HG03039 (cell line): Measurements from ENCODE around the gene CTSL.
"Not testable (repeated sequence)": the region's sequence is repeated elsewhere in the genome, so short reads cannot be mapped to it uniquely, and the experiment has no call there.

ENCODE experiments used
- ATAC-seq: cut with Tn5 transposase; IDR thresholded peaks from one replicate; pipeline ENCODE4 v1.9.1; 2021; ENCODE audit warnings: mild to moderate bottlenecking, moderate library complexity; ENCODE audit not compliant: unreplicated experiment

CTSL gene

DNA sequence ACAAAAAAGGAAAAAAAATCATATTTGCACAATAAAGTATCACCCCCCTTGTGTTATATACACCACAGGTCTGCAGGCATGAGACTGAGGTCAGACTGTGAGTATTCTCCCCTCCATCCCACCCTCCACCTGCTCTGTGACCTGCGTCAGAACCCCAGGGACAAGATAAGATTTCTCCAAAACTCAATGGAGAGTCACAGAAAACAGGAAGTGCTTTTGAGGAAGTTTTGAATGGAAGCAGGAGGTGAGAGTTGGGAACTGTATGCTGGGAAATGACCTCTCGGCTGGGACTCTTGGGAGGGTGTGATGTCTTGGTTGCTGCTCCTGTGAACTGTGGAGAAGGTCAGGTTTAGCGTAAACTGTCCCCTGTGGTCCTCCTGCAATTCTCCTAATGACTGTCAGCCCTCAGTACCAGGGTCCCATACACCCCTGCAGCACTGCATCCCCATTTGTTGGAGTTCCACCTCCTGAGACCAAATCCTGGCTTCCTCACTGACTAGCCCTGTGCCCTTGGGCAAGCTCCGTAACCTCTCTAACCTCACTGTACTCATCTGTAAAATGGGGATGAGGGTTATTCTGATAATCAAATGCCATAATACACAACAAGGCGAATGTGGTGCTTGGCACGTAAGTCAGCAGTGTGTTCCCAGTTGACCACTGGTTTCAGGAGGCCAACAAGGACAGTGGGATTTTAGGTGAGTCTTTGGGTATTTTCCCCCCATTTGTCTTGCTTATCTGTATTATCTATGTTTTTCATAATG is 6.9 kb upstream of the CTSL start:
- no peak for ATAC-seq

DNA sequence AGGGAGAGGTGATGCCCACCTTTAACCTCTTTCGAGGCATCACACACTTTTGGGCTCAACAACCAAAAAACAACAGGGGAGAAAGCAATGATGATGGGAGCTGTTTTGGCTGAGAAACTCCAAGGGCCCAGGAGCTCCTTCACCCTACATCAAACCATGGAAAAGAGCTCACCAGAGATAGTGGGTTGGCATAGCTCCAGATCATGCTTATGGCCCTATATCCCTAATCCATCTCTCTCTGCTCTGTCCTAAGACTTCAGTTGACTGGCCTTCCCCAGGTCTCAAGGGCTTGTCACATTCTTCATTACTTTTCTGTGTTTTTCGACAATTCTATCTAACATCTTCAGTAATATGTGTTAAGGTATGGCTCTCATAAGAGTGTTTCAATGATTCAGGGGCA is 5.7 kb upstream of the CTSL start:
- no peak for ATAC-seq

DNA sequence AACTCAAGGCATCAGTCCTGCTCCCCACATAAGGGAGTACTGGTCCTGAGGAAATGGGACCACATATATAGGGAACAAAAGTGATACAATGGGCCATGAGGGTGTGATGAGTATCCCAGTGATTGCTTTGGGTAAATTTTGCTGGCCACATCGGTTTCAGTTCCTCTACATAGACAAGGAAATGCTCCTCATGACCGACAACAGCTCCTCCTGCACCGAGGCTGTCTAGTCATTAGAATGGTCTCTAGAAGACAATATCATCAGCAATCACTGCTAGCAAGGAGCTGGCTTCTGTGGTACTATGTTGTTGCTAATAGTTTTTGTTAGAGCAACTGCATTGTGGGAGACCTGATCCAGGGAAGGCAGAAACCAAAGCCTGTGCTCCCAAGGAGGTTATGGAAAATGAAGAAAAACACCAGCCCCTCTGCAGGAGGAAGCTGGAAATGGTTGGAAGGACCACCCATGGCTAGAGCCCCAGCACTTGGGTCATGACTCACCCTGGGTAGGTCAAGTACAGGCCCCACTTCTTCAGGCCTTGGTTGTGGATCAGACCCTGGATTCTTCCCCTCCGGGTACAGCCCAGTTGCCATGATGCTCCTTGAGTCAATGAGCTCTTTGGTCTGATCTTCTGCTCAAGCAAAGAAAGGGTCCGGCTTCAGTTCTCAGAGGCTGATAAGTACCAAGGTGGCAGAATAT is 3.4 kb upstream of the CTSL start:
- ATAC-seq = no peak

DNA sequence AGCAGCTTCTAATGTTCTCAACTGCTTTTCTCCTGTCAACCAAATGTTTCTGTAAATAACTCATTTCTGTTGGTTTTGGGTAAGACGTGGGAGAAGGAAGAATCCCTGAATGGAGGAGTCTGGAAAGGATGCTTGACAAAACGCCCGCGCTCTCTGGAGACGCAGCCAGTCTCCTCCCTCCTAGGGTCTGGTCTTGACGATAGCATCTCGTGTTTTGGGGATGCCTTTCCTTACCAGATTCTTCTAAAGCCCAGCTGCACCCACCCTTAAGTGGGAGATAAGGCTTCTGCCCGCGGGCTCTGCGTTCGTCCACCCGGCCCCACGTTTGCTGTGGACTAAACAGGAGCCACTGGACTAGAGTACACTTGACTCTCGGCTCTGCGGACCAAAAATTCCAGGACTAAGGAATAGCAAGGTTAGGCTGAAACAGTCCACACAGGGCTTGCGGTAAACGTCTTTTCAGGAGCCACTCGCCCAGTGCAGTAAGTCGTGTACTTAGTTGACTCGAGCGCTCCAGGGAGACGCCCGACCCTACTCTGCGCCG is 491 bp upstream of the CTSL start:
- no peak for ATAC-seq

DNA sequence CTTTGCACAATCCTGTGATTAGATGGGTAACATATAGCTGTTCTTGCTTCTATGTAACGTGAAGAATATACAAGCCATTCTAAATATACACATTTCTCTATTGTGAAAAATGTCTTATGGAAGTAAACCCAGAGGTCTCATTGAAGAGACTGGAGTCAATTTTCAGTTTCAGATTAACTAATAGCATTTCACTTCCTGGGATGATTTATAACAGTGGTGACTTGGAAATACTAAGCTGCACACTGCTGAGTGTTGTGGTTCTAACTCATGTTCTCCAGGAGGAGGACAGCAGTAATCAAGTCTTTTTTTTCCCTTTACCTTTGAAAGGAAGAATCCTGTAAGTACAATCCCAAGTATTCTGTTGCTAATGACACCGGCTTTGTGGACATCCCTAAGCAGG is 3.3 kb downstream of the CTSL start:
- no peak for ATAC-seq

DNA sequence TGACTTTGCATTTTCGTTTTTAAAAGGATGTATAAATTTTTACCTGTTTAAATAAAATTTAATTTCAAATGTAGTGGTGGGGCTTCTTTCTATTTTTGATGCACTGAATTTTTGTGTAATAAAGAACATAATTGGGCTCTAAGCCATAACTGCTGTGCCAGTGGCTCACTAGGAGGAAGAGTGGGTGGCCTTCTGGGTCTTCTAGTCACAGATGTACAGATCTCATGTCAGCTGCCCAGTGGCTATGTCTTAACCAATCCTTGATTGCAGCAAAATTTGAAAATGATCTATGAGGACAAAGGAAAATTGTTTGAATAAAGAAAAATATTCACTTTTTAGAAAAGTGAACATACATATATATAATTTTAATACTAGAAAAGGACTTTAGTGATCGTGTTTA is 5.4 kb downstream of the CTSL start:
- no peak for ATAC-seq

DNA sequence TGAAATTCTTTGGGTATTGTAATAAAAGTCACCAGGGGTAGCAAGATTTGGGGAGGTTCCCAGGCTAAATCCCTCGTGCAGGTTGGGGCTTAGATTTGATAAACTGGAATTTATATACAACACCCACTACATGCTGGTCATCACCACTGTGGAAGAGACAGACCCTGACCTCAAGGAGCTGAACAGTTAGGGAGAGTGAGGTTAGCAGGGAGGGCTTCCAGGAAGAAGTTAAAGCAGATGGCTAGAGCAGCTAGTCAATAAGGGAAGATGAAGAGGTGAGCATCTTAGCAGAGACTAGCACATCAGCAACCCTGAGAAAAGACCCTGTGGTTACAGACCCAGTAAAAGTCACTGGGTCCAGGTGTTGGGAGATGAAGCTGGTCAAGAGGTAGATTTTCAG is 6.4 kb downstream of the CTSL start:
- ATAC-seq = no peak

DNA sequence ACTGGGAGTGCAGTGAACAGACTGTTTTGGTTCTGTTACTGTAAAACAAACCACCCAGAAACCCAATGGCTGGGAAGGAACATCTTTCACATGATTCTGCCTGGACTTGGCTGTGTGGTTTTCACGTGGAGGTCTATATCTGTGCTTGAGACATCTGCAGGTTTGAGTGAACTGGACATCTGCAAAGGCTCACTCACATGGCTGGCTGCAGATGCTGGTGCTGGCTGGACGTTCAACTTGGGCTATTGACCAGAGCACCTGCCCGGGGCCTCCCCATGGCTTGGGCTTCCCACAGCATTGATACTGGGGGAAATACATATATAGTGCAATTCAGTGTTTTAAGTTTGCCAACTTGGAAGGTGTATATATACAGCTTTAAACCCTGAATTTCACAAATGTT is 6.8 kb downstream of the CTSL start:
- ATAC-seq = no peak

DNA sequence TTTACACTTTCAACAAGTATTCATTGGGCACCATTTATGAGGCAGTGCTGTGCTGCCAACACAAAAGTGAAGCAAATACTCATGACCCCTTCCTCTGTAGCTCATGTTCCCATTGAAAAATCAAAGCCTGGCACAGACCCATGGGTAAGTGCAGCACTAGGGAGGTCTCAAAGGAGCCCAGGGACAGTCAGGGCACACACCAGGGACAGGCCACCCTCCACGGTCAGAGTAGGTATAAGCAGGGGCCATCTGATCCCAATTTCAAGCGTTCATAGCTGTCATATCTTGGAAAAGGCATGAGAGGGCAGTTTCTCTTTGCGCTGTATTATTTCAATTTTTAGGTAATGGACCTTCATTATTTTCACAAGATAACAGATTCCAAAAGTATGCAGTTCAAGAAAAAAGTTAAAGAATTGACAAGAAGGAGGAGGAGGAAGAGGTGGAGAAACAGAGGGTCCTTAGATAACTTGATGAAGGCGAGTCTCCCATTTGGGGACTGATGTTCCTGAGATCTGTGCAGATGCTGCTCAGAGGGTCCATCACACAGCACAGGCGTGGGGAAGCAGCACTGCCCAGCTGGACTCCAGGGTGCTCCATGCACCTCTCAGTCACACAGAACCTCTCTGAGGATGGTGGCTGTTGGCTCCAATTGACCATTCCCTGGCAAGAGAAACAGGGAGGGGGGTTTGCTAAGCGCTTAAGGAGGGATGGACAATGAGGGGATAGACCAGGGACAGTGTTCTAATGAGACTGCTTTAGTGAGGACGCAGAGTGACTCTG is 7.5 kb downstream of the CTSL start:
- ATAC-seq = no peak

DNA sequence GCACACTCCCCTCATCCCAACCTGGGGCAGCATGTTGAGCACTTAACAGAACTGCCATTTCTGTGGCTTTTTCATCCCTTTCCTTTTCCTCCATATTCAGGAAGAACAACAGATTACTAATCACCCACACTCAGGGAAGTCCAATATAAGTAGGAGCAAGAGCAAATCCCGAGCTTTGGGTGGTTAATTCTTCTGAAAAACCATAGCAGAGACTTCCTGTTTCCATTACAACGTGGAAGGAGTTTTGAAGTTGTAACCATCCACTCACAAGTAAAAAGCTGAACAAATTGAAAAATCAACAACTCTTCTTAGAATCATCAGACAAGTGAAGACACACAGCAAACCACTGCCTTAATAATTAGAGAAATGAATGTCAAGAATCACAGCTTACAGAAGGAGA is 8.2 kb downstream of the CTSL start:
- ATAC-seq = no peak

DNA sequence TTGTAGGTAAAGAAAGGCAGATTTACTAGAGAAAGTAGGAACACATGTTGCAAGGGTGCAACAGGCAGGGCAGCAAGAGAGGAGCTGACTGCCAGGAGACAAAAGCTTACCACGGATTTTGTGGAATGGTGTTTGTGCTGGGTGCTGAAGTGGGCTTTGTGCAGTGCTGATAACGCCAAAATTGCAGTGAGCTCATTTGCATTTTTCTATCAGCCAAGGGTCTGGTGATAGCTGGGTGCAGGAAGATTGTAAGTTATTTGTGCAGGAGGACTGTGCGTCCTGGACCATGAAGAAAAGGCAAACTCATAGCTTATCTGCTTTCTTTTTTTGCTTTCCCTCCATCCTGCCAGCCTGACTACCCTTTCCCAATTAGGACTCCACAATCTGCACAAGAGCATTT is 13.6 kb downstream of the CTSL start:
- ATAC-seq = no peak

DNA sequence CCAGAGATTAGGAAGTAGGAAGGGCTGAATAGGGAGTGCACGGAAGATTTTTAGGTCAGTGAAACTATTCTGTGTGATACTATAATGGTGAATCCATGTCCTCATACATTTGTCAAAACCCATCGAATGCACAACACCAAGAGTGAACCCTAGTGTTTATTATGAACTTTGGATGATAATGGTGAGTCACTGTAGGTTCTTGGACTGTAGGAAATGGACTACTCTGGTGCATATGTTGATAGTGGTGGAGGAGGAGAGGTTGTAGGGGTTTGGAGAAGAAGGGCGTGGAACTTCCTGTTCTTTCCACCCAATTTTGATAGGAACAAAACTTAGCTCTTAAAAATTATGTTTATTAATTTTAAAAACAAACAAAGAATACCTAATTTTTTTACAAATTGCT is 14.3 kb downstream of the CTSL start:
- no peak for ATAC-seq

DNA sequence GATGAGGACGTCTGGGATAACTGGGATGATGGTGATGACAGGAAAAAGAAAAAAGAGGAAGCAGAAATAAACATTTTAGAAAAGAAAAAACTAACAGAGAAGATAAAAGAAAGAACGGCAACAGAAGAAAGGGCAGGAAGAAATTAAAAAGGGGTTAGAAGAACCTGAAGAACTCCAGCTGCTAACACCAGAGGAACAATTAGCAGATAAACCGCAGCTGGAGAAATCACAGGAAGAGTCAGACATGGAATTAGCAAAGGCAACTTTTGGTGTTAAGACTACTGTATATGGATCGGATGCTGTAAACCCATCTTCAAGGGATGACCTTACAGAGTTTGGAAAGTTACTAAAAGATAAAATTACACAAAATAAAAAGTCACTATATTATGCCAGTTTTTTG is 15.4 kb downstream of the CTSL start:
- no peak for ATAC-seq

DNA sequence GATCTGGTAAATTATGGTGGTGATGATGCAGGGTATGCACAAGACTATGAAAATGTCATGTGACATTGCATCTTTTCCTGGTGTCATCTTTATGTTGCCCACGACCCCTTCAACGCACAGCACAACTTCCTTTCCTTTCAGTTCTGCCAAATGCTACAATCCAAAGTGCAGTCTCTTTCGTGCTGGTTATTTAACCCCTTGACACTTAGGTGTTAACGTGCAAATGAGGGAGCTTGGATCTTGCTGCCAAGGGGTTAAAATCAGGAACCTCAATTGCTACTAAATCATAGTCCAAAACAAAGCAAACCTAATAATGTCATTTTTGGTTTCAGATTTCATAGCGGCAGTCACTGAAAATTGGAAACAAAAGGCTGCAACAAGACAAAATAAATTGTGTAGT is 16.0 kb downstream of the CTSL start:
- ATAC-seq = no peak

DNA sequence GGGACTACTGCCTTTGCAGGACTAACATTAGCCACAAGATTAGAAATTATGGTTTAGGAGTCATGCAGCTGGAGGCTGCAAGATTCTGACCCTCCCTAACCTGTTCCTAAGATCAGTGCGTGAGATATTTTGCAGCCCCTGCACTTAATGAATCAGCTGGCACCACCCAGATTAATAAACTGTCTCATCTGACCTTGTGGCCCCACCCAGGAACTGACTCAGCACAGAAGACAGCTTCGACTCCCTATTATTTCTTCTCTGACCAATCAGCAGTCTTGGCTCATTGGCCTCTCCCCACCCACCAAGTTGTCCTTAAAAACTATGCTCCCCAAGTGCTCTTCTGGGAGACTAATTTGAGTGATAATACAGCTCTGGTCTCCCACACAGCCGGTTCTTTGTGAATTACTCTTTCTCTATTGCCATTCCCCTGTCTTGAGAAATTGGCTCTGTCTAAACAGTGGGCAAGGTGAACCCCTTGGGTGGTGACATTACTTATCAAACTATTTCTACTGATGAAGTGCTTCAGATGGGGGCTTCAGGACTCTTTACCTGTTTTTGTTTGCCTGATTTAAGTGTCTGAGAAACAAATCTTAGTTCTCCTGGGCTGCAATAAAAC is 17.0 kb downstream of the CTSL start:
- ATAC-seq = no peak

DNA sequence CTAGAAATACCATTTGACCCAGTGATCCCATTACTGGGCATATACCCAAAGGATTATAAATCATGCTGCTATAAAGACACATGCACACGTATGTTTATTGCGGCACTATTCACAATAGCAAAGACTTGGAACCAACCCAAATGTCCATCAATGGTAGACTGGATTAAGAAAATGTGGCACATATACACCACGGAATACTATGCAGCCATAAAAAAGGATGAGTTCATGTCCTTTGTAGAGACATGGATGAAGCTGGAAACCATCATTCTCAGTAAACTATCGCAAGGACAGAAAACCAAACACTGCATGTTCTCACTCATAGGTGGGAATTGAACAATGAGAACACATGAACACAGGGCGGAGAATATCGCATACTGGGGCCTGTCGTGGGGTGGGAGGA is 18.3 kb downstream of the CTSL start:
- ATAC-seq = not testable (repeated sequence)

DNA sequence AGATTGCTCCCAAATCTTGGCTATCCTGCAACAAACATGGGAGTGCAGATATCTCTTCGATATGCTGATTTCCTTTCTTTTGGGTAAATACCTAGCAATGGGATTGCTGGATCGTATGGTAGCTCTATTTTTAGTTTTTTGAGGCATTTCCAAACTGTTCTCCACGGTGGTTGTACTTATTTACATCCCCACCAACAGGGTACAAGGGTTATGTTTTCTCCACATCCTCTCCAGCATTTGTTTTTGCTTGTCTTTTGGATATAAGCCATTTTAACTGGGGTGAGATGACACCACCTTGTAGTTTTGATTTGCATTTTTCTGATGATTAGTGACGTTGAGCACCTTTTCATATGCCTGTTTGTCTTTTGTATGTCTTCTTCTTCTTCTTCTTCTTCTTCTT is 20.3 kb downstream of the CTSL start:
- ATAC-seq = no peak

DNA sequence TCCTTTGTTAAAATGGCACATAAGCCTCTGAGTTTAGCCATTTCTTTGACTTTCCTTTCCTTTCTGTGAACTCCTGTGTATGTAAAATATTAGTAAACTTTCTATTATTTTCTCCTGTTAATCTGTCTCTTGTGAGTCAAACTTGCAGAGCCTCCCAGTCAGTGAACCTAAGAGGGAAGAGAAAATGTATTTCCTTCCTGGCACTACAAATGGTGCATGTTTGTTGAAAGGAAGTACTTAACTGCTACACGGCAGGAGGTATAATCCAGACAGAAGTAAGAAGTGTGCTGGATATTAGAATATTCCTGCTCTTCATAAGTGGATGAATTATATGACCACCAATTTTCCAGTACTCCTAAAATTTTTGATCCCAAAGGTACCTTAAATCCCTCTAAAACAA is 23.0 kb downstream of the CTSL start:
- no peak for ATAC-seq

DNA sequence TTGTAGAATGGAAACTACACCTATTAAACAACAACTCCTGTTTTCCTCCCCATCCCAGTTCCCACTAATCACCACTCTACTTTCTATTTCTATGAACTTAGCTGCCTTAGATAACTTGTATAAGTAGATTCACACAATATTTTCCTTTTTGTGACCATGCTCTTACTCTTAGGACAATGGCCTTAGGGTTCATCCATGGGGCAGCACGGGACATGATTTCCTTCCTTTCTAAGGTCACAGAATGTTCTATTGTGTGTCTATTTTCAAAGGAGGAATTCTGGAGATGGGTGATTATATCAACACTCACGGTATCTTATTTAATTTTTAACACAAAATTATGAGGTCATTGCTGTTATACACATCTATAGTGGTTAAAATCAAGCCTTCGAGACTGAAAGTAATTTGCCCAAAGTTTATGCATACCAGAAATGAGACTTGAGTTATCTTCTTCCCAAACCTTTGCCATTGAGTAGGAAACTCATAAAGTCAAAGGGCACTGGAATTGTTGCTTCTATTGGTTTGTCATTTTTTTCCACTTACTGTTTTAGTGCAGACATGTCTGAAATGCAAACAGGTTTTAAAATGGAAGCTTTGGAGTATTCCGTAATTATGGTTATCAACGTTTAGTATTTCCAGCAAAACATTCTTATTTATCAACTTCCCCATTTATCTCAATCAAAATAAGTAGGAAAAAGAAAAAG is 23.6 kb downstream of the CTSL start:
- no peak for ATAC-seq

DNA sequence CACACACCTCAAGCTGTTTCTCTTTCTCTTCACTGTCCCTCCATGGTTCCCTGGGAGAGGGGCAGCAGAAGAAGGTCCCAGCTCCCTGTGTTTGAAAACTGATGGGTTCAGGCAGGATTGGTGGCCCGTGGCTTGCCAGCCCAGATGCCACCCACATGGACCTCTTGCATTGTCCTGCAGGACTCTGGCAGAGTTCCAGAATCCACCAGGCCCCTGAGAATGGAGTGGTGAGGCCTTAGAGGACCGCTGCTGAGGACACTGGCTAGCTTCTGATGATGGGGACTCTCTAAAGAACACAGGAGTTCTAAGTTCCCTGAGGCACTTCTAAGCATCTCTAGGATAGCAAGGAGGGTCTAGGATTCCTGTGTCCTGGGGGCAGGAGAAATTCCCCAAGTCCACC is 24.8 kb downstream of the CTSL start:
- no peak for ATAC-seq

DNA sequence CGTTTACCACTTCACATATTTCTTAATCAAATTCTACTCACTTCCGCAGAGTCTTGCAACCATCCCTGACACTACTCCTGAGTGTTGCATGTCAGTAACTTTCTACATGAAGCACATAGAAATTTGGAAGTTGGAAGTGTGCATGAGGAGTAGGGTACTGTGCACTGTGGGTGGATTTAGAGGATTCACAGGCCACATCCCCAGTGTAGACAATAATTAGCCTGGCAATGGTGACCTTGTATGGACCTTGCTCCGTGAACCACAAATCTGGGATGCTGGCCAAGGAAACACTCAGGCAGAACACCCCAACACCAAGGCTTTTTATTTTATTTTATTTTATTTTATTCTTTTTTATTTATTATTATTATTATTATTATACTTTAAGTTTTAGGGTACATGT is 25.5 kb downstream of the CTSL start:
- ATAC-seq = no peak
